ENCODE data around the gene OPA1.

GRCh38 chr3:193680220-193680619, 87.2 kb downstream of the OPA1 start:
- TF ChIP-seq CTCF (IDR thresholded peaks at IDR 0.05) = no peak
- no peak for TF ChIP-seq POLR2A (IDR thresholded peaks at IDR 0.05)

Data from thyroid gland (tissue), 4 donors.